Smooth muscle cell (in vitro differentiated cells): ENCODE results near the gene ATAT1. TPM values are rescaled to one million over a fixed set of nuclear protein-coding genes. Genes with fewer than 3 reads are reported as not detected.

Source experiments
- DNase-seq: peaks from one replicate; lab custom pipeline; 2025; ENCODE audit not compliant: unreplicated experiment; lab: John Stamatoyannopoulos, UW
- H2AFZ ChIP-seq: fragments of 200-600 bp; sonication (generic); 2 replicates; pipeline ENCODE4 v1.6.0; 2016; ENCODE audit warnings: antibody characterized with exemption, low read depth, mild to moderate bottlenecking
- H3F3A ChIP-seq: fragments of 200-600 bp; sonication (generic); 2 replicates; pipeline ENCODE4 v1.6.0; 2017; ENCODE audit warnings: antibody characterized with exemption, low read depth
- H3K27ac ChIP-seq: fragments of 200-600 bp; sonication (generic); 2 replicates; pipeline ENCODE4 v1.5.1; 2016; ENCODE audit warnings: low read depth, mild to moderate bottlenecking
- H3K27me3 ChIP-seq: fragments of 200-600 bp; sonication (generic); 2 replicates; pipeline ENCODE4 v1.6.1; 2016; ENCODE audit warnings: low read depth, mild to moderate bottlenecking
- H3K36me3 ChIP-seq: fragments of 200-600 bp; sonication (generic); 2 replicates; pipeline ENCODE4 v1.5.1; 2016; ENCODE audit warnings: low read depth
- H3K4me1 ChIP-seq: fragments of 200-600 bp; sonication (generic); 2 replicates; pipeline ENCODE4 v1.5.1; 2016; ENCODE audit warnings: low read depth
- H3K4me2 ChIP-seq: fragments of 200-600 bp; sonication (generic); 2 replicates; pipeline ENCODE4 v1.6.0; 2016; ENCODE audit warnings: mild to moderate bottlenecking
- H3K4me3 ChIP-seq: fragments of 200-600 bp; sonication (generic); 2 replicates; pipeline ENCODE4 v1.5.1; 2016; ENCODE audit warnings: mild to moderate bottlenecking
- H3K79me2 ChIP-seq: fragments of 200-600 bp; sonication (generic); 2 replicates; pipeline ENCODE4 v1.6.0; 2016; ENCODE audit warnings: low read depth, mild to moderate bottlenecking
- H3K9ac ChIP-seq: fragments of 200-600 bp; sonication (generic); 2 replicates; pipeline ENCODE4 v1.6.0; 2016; ENCODE audit warnings: low read depth
- H3K9me3 ChIP-seq: fragments of 200-600 bp; sonication (generic); replicated peaks from 2 replicates; pipeline ENCODE4 v1.5.1; 2016; ENCODE audit warnings: low read depth
- H4K20me1 ChIP-seq: fragments of 200-600 bp; sonication (generic); 2 replicates; pipeline ENCODE4 v1.6.0; 2016; ENCODE audit warnings: low read depth
- CTCF ChIP-seq: fragments of 200-600 bp; sonication (generic); IDR thresholded peaks from 2 replicates; pipeline ENCODE4 v1.5.1; 2017; ENCODE audit warnings: borderline replicate concordance, mild to moderate bottlenecking, antibody characterized with exemption; ENCODE audit not compliant: insufficient read depth, poor library complexity, severe bottlenecking
- WGBS: methylation state at CpG from one replicate; pipeline ENCODE4 v1.1.7; 2016; ENCODE audit warnings: low lambda C conversion rate; 5-methylcytosine and 5-hydroxymethylcytosine counted together
- polyA plus RNA-seq: library from polyadenylated mRNA; unstranded; fragments of >200 nt; fragmentation: Nextera tagmentation; extraction: Ambion mirVana; gene quantifications from 2 replicates; pipeline ENCODE4 v1.2.1, GENCODE V29; 2016
- total RNA-seq: library from RNA; depleted of rRNA; stranded (reverse); fragments of >200 nt; gene quantifications from 2 replicates; pipeline ENCODE4 v1.2.3, GENCODE V29; 2014

The ATAT1 gene
- total and polyA plus RNA-seq, 2 experiments from 2014 or later = 8.5 to 16.5 TPM

GRCh38 chr6:30615958-30616810 lies 10.5 kb upstream of the ATAT1 start:
- DNase-seq = no peak
- Histone ChIP-seq H3K4me3 (peak overlapping the region; percentile 77), H3K36me3 (no peaks in the 10 kb centered on the region), H3K79me2 (peaks cover 29% of the 10 kb centered on the region), H3K9me3 (no peaks in the 10 kb centered on the region), H3K27ac (peak overlapping the region; percentile 95), H4K20me1 (peaks cover 36% of the 10 kb centered on the region), H3F3A (peaks cover 30% of the 10 kb centered on the region), H3K4me2 (peak overlapping the region; percentile 93), H3K9ac (peak overlapping the region; percentile 98), H3K4me1 (peaks cover 18% of the 10 kb centered on the region), H2AFZ (no peak overlapping the region), H3K27me3 (no peaks in the 10 kb centered on the region)
- 2% methylated on average over 10 of the region's 10 CpGs for WGBS
- no peak for TF ChIP-seq CTCF

GRCh38 chr6:30616811-30617564 lies 9.7 kb upstream of the ATAT1 start, which contains the start of gene PPP1R10:
Gene PPP1R10, minus strand, starts transcription at chr6:30617243. Its CDS starts 7,299 bp downstream, at chr6:30609944.
- Histone ChIP-seq H2AFZ (peak within 1 kb of the TSS; percentile 85), H3K4me3 (peak within 1 kb of the TSS; percentile 77), H3K4me2 (peak within 1 kb of the TSS; percentile 93), H3F3A (peaks cover 25% of the 10 kb centered on the region), H3K27ac (peak within 1 kb of the TSS; percentile 98), H3K27me3 (no peaks in the 10 kb centered on the region), H3K9ac (peak within 1 kb of the TSS; percentile 98), H3K9me3 (no peaks in the 10 kb centered on the region), H4K20me1 (peaks cover 28% of the 10 kb centered on the region), H3K79me2 (peaks cover 29% of the 10 kb centered on the region), H3K36me3 (no peaks in the 10 kb centered on the region), H3K4me1 (peaks cover 18% of the 10 kb centered on the region)
- no peak for TF ChIP-seq CTCF
- WGBS = 2% methylated on average over 40 of the region's 40 CpGs
- peak; percentile 92 for DNase-seq

GRCh38 chr6:30617565-30618269 lies 9.0 kb upstream of the ATAT1 start, which contains the start of gene MRPS18B:
Gene MRPS18B, plus strand, starts transcription at chr6:30617840. Its CDS starts 26 bp downstream, at chr6:30617866.
- H4K20me1 ChIP-seq = peaks cover 21% of the 10 kb centered on the region
- H3K4me1 ChIP-seq = peaks cover 18% of the 10 kb centered on the region
- H3K4me3 ChIP-seq = peak within 1 kb of the TSS; percentile 77
- TF ChIP-seq CTCF = no peak
- DNase-seq = peak; percentile 91
- peaks cover 25% of the 10 kb centered on the region for H3F3A ChIP-seq
- peak within 1 kb of the TSS; percentile 93 for H3K4me2 ChIP-seq
- no peaks in the 10 kb centered on the region for H3K9me3 ChIP-seq
- H3K79me2 ChIP-seq = peaks cover 29% of the 10 kb centered on the region
- H3K9ac ChIP-seq = peak within 1 kb of the TSS; percentile 98
- peak within 1 kb of the TSS; percentile 85 for H2AFZ ChIP-seq
- under 1% methylated on average over 34 of the region's 34 CpGs for WGBS
- H3K36me3 ChIP-seq = no peaks in the 10 kb centered on the region
- H3K27me3 ChIP-seq = no peaks in the 10 kb centered on the region
- H3K27ac ChIP-seq = peak within 1 kb of the TSS; percentile 98
